ENCODE results near the gene ZNF26.
"Not testable (repeated sequence)": the region's sequence is repeated elsewhere in the genome, so short reads cannot be mapped to it uniquely, and the experiment has no call there.

ZNF26 gene, protein sequence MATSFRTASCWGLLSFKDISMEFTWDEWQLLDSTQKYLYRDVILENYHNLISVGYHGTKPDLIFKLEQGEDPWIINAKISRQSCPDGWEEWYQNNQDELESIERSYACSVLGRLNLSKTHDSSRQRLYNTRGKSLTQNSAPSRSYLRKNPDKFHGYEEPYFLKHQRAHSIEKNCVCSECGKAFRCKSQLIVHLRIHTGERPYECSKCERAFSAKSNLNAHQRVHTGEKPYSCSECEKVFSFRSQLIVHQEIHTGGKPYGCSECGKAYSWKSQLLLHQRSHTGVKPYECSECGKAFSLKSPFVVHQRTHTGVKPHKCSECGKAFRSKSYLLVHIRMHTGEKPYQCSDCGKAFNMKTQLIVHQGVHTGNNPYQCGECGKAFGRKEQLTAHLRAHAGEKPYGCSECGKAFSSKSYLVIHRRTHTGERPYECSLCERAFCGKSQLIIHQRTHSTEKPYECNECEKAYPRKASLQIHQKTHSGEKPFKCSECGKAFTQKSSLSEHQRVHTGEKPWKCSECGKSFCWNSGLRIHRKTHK
- total RNA-seq, result 42.9 to 54.0 (median 49.6) reads per million in 3 donors

DNA sequence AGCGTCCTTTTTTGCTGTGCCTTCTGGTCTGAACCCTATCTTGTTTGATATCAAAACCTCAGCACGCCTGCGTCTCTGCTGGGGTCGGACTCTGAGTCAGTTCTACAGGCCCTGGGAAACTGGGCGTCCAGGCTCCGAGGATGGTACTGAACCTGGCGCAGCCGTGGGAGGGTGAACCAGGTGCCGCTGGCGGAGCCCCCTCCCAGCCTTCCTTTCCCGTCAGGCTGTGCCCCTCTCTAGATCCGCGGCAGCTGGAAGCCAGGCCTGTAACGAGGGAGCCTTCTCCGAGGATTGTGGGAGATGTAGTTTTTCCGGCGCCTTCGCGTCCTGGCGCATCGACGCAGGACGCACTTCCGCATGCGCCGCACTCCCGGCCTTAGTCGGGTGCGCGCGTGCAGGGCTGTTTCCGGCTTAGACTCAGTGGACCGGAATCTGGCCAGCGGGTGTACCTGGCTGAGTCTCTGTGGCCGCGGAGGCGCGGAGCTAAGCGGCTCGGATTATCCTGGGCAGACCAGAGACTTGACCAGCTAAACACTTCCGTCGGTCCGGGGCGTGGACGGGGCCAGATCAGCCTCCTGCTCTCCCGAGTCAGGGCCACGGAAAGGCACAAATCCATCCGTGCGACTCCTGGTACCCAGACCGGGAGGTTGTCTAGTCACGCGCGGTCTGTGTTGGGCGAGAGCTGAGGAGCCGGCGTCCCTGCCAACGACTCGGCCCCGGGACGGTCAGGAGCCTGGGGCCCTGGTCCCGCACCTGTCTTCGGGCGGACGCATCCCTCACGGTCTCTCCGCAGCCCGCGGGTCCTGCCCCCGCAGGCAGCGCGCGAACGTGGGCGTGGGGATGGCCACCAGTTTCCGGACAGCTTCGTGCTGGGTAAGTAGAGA lies at the start of gene ZNF26:
TSS of gene ZNF26 (plus strand) at position 367 of the 884 bp plus-strand sequence. CDS start at position 841, 474 bp downstream.
- Histone ChIP-seq H3K27me3 (replicated peaks; ENCODE audit: control insufficient read depth, insufficient read depth, low read length, poor library complexity, severe bottlenecking) (no peaks in the 10 kb centered on the region), H3K4me1 (ENCODE audit: control insufficient read depth, insufficient read depth, low read length, poor library complexity, severe bottlenecking) (peaks cover 19% of the 10 kb centered on the region), H3K9me3 (ENCODE audit: control insufficient read depth, low read length) (no peaks in the 10 kb centered on the region), H3K36me3 (ENCODE audit: control insufficient read depth, insufficient read depth, low read length) (peaks cover 16% of the 10 kb centered on the region), H3K4me3 (ENCODE audit: insufficient read depth, low read depth, low read length, poor library complexity, severe bottlenecking) (peak within 1 kb of the TSS; percentile 100), H3K27ac (ENCODE audit: insufficient read depth, low read length, poor library complexity, severe bottlenecking) (peak within 1 kb of the TSS; percentile 85)
- peak; percentile 67 to 79 (median 73) for DNase-seq

DNA sequence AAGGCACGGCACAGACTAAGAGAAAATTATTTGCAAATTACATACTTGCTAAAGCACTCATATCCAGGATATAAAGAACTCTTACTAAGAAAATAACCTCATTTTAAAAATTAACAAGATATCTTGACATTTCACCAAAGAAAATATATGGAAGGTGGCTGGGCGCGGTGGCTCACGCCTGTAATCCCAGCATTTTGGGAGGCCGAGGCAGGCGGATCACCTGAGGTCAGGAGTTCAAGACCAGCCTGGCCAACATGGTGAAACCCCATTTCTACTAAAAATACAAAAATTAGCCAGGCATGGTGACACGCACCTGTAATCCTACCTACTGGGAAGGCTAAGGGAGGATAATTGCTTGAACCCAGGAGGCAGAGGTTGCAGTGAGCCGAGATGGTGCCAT lies 49.2 kb upstream of the ZNF26 start:
- H3K36me3 ChIP-seq (ENCODE audit: control insufficient read depth, insufficient read depth, low read length); H3K27ac ChIP-seq (ENCODE audit: insufficient read depth, low read length, poor library complexity, severe bottlenecking); DNase-seq; H3K4me1 ChIP-seq (ENCODE audit: control insufficient read depth, insufficient read depth, low read length, poor library complexity, severe bottlenecking); H3K4me3 ChIP-seq (ENCODE audit: insufficient read depth, low read depth, low read length, poor library complexity, severe bottlenecking); H3K27me3 ChIP-seq (replicated peaks; ENCODE audit: control insufficient read depth, insufficient read depth, low read length, poor library complexity, severe bottlenecking): not testable (repeated sequence)
- peaks cover 31% of the 10 kb centered on the region for H3K9me3 ChIP-seq (ENCODE audit: control insufficient read depth, low read length)

DNA sequence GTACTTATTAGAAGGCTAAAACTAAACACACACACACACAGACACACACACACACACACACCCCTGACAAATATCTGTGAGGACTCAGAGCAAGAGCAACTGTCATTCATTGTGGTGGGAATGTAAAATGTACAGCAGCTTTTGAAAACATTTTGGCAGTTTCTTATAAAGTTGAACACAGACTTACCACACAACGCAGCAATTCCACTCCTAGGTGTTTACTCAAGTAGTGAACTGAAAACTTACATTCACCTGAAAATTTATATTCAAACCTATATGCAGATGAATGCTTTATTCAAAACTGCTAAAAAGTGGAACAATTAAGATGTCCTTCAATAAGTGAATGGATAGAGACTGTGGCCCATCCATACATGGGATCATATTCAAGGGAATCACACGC lies 48.7 kb upstream of the ZNF26 start:
- DNase-seq, result no peak
- Histone ChIP-seq H3K4me1 (ENCODE audit: control insufficient read depth, insufficient read depth, low read length, poor library complexity, severe bottlenecking) (no peaks in the 10 kb centered on the region), H3K27ac (ENCODE audit: insufficient read depth, low read length, poor library complexity, severe bottlenecking) (no peak overlapping the region), H3K36me3 (ENCODE audit: control insufficient read depth, insufficient read depth, low read length) (peaks cover 10% of the 10 kb centered on the region), H3K9me3 (ENCODE audit: control insufficient read depth, low read length) (peaks cover 36% of the 10 kb centered on the region), H3K4me3 (ENCODE audit: insufficient read depth, low read depth, low read length, poor library complexity, severe bottlenecking) (no peak overlapping the region), H3K27me3 (replicated peaks; ENCODE audit: control insufficient read depth, insufficient read depth, low read length, poor library complexity, severe bottlenecking) (no peaks in the 10 kb centered on the region)

DNA sequence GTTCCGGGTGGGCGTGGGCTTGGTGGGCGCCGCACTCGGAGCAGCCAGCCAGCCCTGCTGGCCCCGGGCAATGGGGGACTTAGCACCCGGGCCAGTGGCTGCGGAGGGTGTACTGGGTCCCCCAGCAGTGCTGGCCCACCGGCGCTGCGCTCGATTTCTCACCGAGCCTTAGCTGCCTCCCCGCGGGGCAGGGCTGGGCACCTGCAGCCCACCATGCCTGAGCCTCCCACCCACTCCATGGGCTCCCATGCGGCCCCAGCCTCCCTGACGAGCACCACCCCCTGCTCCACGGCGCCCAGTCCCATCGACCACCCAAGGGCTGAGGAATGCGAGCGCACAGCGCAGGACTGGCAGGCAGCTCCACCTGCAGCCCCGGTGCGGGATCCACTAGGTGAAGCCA lies 47.4 kb upstream of the ZNF26 start:
- not testable (repeated sequence) for DNase-seq; H3K27me3 ChIP-seq (replicated peaks; ENCODE audit: control insufficient read depth, insufficient read depth, low read length, poor library complexity, severe bottlenecking); H3K4me1 ChIP-seq (ENCODE audit: control insufficient read depth, insufficient read depth, low read length, poor library complexity, severe bottlenecking); H3K4me3 ChIP-seq (ENCODE audit: insufficient read depth, low read depth, low read length, poor library complexity, severe bottlenecking); H3K27ac ChIP-seq (ENCODE audit: insufficient read depth, low read length, poor library complexity, severe bottlenecking)
- H3K9me3 ChIP-seq (ENCODE audit: control insufficient read depth, low read length), result peaks cover 34% of the 10 kb centered on the region
- peaks cover 21% of the 10 kb centered on the region for H3K36me3 ChIP-seq (ENCODE audit: control insufficient read depth, insufficient read depth, low read length)

DNA sequence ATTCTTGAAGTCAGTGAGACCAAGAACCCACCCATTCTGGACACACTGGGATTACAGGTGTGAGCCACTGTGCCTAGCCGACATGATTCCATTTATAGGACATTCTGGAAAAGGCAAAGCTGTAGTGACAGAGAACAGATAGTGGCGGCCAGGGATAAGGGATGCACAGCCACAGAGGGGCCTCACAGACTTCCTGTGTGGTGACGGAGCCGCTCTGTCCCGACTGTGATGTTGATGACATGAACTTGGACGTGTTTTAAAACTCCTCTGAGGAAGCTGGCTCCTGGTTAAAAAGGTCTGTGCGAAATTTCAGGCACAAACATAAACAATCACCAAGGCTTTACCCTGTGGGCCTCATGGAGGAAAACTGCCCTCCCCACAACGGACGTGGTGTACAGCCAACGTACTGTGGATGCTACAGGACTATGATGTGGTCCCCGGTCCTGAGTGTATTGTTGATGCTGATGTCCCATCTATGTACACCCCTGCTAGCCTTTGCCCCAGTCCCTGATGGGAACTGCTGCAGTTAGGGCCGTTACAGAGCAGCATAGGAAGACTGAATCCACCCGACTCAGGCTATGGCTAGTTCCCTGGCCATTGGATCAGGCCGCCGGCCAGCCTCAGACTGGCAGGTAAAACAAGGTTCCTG lies 46.0 kb upstream of the ZNF26 start:
- Histone ChIP-seq H3K4me1 (ENCODE audit: control insufficient read depth, insufficient read depth, low read length, poor library complexity, severe bottlenecking) (no peaks in the 10 kb centered on the region), H3K36me3 (ENCODE audit: control insufficient read depth, insufficient read depth, low read length) (peaks cover 34% of the 10 kb centered on the region), H3K9me3 (ENCODE audit: control insufficient read depth, low read length) (peaks cover 30% of the 10 kb centered on the region), H3K4me3 (ENCODE audit: insufficient read depth, low read depth, low read length, poor library complexity, severe bottlenecking) (no peak overlapping the region), H3K27ac (ENCODE audit: insufficient read depth, low read length, poor library complexity, severe bottlenecking) (no peak overlapping the region), H3K27me3 (replicated peaks; ENCODE audit: control insufficient read depth, insufficient read depth, low read length, poor library complexity, severe bottlenecking) (no peaks in the 10 kb centered on the region)
- DNase-seq, result no peak

DNA sequence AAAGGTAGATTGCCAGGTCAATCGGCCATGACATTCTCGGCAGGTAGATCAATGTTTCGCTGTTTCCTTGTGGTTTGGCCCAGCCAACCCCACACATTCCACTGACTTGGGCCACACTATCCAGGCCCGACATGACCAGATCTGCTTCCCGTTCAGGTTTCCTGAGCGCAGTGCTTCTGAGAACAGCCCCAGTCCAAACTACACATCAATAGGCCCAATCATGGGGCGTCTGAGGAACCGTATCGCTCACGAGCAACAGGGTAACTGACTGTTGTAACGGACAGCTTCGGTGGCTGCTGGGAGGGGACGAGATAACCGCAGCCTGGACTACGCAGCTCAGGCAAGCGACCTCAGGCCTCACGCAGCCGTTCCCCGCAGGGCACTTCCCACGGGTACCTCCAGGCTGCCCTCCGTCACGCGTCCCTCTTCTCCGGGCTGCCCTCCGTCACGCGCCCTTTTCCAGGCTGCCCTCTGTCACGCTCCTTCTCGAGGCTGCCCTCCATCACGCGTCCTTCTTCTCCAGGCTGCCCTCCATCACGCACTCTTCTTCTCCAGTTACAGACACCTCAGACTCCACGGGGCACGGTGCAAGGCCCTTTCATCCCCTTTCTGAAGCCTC lies 44.7 kb upstream of the ZNF26 start:
- Histone ChIP-seq H3K36me3 (ENCODE audit: control insufficient read depth, insufficient read depth, low read length) (peaks cover 45% of the 10 kb centered on the region), H3K4me3 (ENCODE audit: insufficient read depth, low read depth, low read length, poor library complexity, severe bottlenecking) (no peak overlapping the region), H3K9me3 (ENCODE audit: control insufficient read depth, low read length) (peaks cover 29% of the 10 kb centered on the region), H3K4me1 (ENCODE audit: control insufficient read depth, insufficient read depth, low read length, poor library complexity, severe bottlenecking) (no peaks in the 10 kb centered on the region), H3K27ac (ENCODE audit: insufficient read depth, low read length, poor library complexity, severe bottlenecking) (no peak overlapping the region), H3K27me3 (replicated peaks; ENCODE audit: control insufficient read depth, insufficient read depth, low read length, poor library complexity, severe bottlenecking) (no peaks in the 10 kb centered on the region)
- no peak for DNase-seq

DNA sequence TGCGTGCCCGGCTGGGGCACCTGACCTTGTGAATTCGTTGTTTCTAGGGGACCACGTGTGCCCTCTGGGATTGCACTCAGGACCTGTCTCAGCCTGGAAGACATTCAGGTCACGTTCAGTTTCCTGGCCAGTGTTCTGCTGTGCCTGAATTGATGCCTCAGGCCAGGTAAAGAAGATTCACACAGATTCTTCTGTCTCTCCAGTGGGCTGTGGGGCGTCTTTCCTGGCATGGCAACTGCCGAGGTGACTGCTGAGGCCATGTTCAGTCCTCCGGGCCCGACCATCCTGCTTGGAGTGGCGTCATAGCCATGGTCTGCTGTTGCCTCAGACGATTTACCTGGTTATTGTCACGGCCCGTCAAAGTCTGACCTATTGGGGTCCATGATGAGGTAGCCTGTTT lies 43.6 kb upstream of the ZNF26 start:
- no peaks in the 10 kb centered on the region for H3K27me3 ChIP-seq (replicated peaks; ENCODE audit: control insufficient read depth, insufficient read depth, low read length, poor library complexity, severe bottlenecking)
- no peak for DNase-seq
- peaks cover 29% of the 10 kb centered on the region for H3K9me3 ChIP-seq (ENCODE audit: control insufficient read depth, low read length)
- no peaks in the 10 kb centered on the region for H3K4me1 ChIP-seq (ENCODE audit: control insufficient read depth, insufficient read depth, low read length, poor library complexity, severe bottlenecking)
- no peak overlapping the region for H3K27ac ChIP-seq (ENCODE audit: insufficient read depth, low read length, poor library complexity, severe bottlenecking)
- H3K36me3 ChIP-seq (ENCODE audit: control insufficient read depth, insufficient read depth, low read length), result peaks cover 49% of the 10 kb centered on the region
- H3K4me3 ChIP-seq (ENCODE audit: insufficient read depth, low read depth, low read length, poor library complexity, severe bottlenecking), result no peak overlapping the region

DNA sequence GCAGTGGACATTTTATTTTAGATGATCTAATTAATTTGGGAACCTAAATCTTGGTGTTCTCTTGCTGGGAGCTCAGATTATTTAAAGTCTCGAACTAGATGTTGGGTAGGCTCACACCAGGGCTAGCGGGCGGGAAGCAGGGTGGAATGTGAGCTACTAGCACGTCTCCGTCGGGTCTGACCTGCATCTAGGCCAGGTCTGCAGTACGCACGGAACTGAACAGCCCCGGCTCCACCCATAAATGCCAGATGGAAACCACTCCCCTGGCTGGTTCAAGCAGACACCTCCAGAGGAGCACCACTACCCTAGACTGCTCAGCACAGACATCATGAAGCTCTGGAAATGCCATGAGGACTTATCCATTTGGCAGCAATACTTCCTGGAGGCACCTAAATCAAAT lies 40.4 kb upstream of the ZNF26 start:
- H3K4me1 ChIP-seq (ENCODE audit: control insufficient read depth, insufficient read depth, low read length, poor library complexity, severe bottlenecking), result no peaks in the 10 kb centered on the region
- no peak for DNase-seq
- H3K4me3 ChIP-seq (ENCODE audit: insufficient read depth, low read depth, low read length, poor library complexity, severe bottlenecking), result no peak overlapping the region
- H3K9me3 ChIP-seq (ENCODE audit: control insufficient read depth, low read length), result peaks cover 26% of the 10 kb centered on the region
- peaks cover 70% of the 10 kb centered on the region for H3K36me3 ChIP-seq (ENCODE audit: control insufficient read depth, insufficient read depth, low read length)
- H3K27me3 ChIP-seq (replicated peaks; ENCODE audit: control insufficient read depth, insufficient read depth, low read length, poor library complexity, severe bottlenecking), result no peaks in the 10 kb centered on the region
- H3K27ac ChIP-seq (ENCODE audit: insufficient read depth, low read length, poor library complexity, severe bottlenecking), result no peak overlapping the region

DNA sequence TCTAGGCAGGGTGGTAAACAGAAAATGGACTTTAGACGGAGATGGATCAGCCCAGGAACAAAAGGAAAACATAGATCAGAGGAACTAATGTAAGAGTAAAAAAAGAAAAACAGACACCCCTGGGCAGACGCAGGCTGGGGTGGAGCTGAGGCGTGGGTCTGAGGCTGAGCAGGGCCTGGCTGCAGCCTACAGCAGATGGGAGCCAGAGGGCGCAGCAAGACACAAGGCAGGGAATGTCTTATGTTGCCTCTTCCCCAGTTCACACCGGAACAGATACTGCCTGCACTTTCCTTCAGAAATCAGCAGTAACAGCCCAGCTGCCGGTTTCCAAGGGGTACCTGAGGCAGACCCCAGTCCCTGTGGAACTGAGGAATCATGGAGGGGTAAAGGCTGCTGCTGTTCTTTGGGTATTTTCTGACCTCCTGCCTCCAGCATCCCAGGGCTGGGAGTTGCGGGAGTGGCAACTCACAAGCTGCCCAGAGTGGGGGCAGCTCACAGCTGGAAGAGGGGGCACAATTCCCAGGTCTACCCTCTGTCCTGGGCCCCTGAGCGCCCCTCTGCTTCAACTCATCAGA lies 39.8 kb upstream of the ZNF26 start:
- Histone ChIP-seq H3K27me3 (replicated peaks; ENCODE audit: control insufficient read depth, insufficient read depth, low read length, poor library complexity, severe bottlenecking) (no peaks in the 10 kb centered on the region), H3K27ac (ENCODE audit: insufficient read depth, low read length, poor library complexity, severe bottlenecking) (no peak overlapping the region), H3K9me3 (ENCODE audit: control insufficient read depth, low read length) (peaks cover 22% of the 10 kb centered on the region), H3K4me1 (ENCODE audit: control insufficient read depth, insufficient read depth, low read length, poor library complexity, severe bottlenecking) (no peaks in the 10 kb centered on the region), H3K4me3 (ENCODE audit: insufficient read depth, low read depth, low read length, poor library complexity, severe bottlenecking) (no peak overlapping the region), H3K36me3 (ENCODE audit: control insufficient read depth, insufficient read depth, low read length) (peaks cover 68% of the 10 kb centered on the region)
- DNase-seq, result no peak
